ENCODE results near the gene GRIFIN.

Gene GRIFIN

DNA sequence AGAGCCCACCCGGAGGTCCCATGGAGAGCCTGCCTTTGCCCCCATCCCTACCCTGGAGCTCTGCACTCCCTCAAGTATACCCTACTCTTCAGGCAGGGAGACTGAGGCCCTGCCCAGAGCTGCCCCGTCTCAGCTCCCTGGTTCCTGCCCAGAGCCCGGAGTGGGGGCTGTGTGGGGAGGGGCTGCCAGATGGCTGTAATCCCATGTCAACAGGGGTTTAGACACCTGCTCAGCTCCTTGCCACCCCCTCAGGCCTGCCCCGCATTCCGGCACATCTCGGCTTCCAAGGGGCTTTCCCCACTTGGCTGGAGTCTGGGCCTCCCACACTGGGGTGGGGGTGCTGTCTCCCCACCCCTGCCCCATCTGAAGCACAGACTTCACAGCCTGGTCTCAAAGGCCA is 22.5 kb upstream of the GRIFIN start:
- DNase-seq (ENCODE audit: low read depth, low spot score): peak; percentile 34

DNA sequence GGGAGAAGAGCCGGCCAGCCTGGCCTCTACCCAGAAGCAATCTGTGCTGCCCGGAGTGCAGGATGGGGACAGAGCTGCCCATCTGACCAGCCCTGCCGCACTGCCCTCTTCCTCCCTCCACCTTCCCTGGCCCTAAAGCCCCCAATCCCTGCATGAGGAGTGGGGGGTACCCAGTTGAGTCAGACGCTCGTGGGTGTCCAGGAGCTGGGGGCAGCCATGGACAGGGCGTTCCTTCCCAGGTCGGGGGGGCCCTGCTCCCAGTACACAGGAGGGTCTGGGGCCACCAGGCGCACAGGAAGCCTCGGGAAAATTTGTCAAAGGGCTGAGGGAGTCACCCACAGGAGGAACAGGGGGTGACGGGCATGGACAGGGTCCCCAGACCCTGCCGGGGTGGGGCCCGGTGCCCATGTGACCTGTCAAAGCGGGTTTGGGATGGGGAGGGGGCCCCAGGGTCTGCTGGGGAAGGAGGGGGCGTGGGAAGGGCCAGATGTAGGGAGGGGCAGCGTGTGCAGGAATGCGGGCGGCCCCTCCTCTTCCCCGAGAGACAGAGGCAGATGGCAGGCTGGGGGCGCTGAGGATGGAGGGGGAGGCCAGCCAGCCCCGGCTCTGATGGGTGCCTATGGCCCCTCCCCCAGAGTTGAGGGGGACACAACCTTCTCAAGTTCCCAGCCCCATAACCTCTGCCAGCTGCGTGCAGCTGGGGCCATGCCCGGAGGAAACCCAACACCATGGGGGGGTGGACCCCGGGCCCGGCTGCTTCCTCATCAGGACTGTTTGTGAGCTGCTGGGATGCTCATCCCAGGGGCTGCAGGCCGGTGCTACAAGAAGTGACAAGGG is 21.5 kb upstream of the GRIFIN start:
- DNase-seq (ENCODE audit: low read depth, low spot score): no peak

DNA sequence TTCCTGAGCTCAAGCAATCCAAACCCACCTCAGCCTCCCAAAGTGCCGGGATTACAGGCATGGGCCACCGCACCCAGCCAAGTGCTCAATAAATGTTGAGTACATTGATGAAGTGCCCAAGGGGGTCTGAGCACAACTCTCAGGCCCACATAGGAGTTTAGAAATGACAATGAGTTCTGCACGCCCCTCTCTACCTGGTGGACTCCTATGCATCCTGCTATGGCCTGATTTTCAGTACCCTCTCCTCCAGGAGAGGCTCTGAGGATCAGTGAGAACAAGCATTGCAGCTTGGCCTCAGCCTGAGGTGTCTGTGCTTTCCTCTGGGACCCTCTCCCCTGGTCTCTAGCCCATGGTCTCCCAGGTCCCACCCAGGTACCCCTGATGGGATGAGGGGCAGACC is 20.9 kb upstream of the GRIFIN start:
- DNase-seq (ENCODE audit: low read depth, low spot score): no peak

DNA sequence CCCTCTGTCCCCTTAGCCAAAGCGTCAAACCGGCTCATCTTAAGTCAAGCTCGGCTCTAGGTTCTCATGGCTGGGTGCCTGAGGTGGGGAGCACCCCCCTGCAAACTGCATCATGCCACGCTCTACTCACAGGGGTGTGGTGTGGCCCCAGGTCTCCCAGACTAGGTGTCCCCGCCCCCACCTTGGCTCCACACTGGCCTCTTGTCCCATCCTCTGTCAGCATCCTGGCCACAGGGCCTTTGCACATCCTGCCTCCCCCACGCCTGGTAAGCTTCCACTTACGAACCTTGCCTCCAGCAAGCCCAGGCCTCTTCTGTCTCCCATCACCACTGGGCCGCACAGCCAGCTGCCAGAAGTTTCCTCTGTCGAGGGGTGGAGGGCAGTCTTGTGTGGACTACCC is 20.2 kb upstream of the GRIFIN start:
- DNase-seq (ENCODE audit: low read depth, low spot score): no peak

DNA sequence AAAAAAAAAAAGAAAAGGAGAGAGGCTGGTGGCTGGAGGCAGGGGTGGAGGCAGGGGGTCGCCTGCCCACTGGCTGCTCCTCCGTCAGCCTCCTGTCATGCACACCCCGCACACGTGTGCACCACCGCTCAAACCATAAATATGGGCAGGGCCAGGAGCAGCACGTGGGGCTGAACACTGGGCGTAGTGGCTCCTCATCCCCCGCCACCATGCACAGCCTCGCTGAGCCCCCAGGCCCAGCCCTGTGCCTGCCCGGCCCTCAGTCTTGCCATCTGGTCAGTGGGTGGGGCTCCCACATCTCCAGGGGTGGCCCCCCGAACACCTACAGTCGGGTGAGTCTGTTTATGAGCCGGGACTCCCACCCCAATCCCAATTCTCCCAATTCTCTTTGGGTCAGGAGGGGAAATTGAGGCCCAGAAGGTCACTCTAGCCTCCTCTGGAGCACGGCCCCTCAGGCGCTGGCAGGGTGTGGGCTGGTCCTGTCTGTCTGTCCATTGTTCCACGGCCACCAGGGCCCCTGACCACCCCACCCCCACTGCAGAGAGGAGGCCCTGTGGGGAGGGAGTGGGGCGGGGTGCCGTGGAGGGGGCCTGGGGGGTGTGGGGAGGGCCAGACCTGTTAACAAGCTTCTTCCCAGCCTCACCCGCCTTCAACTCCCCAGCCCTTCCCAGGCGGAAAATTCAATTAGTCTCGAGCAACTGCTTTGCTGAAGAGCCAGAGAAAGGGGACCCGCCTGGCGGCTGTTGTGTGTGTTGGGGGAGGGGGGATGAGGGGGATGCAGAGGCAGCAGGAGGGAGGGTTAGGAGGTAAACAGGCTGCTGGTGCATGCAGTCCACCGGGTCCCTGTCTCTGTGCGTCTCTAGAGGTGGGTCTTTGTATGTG is 19.5 kb upstream of the GRIFIN start:
- DNase-seq (ENCODE audit: low read depth, low spot score): peak; percentile 52

DNA sequence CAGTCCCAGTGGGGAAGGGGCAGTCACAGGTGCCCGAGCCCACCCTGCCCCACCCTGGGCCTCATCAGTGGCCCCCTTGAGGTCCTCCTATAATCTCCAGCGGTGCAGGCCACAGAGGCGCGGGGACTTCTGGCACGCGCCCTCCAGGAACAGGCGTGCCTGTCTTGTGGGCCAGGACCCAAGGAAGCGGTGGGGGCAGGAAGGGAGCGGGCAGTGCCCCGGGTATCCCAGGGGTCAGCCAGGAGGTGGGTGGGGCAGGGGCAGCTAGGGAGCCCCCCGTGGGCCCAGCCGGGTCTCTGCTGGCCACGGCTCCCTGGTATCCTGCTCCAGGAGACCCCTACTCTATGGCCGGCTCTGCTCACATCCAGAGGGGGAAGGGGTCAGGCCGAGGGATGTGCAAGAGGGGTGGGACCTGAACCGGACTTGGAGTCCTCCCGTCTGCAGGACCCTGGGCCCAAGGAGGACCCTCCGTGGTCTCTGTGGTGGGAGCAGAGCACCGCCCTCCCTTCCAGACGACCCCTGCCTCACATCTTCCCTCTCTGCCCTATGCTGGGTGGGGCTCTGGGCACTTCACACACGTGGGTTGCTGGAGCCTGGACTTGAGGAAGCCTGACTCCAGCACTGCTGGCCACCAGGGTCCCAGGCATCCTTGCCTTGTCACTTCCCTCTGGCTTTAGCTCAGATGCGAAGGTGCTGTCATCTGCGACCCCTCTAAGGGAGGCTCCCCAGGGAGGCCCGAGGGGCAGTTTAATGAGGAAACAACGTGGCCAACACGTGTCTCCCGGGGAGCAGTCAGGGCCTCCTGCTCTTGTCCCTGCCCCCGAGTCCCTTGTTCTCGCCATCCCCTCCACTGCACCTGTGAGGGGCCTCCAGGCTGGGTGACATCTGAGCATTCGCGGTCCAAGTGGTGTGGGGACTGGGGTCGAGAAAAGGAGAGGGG is 18.3 kb upstream of the GRIFIN start:
- no peak for DNase-seq (ENCODE audit: low read depth, low spot score)

DNA sequence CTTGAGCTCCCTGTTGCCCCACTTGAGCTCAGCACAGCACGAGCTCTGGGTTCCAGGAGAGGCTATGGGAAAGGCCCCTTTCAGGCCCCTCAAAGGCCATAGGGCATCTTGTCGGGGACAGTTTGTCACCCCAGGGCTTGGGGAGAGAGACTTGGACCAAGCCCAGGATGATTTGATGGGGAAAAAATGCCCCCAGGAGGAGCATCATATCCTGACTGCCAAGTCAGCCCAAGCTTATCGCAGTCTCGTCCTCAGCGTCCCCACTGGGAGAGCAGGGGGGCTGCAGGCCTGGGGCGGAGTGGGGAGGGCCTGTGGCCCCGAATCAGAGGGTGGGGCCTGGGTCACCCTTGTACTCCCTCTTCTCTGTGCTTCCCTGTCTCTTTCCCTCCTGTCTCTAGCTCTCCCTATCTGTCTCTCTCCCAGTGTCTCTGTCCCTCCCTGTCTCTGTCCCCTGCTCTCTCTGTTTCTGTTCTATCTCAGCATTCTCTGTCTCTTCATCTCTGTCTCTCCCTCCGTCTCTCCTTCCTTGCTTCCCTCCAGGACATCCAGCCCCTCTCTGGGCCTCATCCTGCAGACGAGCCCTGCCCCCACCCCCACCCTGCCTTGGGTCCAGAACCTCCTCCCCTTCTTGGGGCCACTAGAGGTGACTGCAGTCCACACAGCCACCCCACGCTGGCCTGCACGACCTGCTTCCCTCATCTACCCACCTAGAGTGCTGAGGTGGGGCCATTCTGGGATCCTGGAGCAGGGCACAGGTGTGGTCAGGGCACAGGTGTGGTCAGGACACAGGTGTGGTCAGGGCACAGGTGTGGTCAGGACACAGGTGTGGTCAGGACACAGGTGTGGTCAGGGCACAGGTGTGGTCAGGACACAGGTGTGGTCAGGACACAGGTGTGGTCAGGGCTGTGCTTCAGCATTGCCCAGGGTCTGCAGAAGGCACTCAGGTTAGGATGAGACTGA is 17.3 kb upstream of the GRIFIN start:
- no peak for DNase-seq (ENCODE audit: low read depth, low spot score)

DNA sequence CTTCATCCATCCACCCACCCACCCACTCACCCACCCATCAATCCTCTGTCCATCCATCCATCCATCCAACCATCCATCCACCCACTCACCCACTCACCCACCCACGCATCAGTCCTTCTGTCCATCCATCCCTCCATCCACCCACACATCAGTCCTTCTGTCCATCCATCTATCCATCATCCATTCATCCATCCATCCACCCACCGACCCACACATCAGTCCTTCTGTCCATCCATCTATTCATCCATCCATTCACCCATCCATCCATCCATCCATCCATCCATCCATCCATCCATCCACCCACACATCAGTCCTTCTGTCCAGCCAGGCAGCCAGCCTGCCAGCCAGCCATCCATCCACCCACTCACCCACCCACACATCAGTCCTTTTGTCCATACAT is 15.8 kb upstream of the GRIFIN start:
- DNase-seq (ENCODE audit: low read depth, low spot score): no peak

DNA sequence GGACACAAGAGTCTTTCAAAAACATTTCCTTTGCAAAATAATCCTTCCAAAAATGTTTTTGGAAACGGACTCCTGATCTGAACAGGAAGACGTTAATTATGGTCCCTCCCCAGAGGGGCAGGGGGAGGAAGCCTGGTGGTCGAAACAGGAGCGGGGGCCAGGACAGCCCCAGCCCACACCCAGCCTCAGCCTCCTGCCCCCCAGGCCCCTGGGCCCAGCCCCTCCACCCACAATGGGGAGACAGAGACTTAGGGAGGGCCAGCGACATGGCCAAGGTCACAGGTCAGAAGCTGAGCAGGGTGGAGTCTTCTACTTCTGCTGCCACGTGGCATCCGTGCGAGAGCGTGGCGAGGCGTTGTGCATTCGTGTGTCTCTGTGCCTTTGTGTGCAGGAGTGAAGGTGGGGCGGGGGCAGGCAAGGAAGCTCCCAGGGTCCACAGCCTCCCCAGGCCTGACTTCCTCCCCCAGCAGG is 14.0 kb upstream of the GRIFIN start:
- no peak for DNase-seq (ENCODE audit: low read depth, low spot score)

DNA sequence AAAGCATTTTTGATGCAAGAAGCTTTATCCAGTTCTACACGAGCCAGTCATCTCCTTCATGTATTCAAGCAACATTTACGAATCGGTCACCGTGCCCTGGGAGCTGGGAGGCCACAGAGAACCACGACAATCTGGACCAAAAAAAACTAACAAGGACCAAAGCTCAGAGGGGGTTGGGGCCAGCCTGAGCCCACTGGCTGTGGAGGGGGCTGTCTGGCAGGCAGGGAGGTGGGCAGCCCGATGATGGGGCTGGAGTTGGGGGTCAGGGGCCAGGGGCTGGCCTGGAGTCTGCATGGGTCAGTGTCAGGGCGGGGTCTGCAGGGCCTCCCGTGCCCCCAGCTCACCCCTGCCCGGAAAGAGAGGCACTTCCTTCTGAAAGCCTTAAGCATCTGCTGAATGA is 12.5 kb upstream of the GRIFIN start:
- no peak for DNase-seq (ENCODE audit: low read depth, low spot score)

DNA sequence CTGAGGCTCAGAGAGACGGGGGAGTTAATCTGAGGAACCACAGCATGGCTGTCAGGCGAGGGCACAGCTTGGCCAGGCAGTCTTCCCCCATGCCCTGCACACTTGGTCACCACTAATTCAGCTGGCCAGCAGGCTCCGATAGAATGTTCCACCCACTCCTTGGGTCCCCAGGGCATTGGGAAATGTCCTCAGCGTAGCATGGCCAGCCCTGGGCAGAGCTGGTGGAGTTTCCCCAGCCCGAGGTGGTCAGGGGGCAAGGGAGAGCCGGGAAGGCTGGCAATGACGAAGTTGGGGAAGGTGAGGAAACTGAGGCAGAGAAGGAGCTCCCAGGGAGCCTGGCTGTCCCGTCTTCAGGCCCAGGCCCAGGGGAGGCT is 12.1 kb upstream of the GRIFIN start:
- no peak for DNase-seq (ENCODE audit: low read depth, low spot score)

DNA sequence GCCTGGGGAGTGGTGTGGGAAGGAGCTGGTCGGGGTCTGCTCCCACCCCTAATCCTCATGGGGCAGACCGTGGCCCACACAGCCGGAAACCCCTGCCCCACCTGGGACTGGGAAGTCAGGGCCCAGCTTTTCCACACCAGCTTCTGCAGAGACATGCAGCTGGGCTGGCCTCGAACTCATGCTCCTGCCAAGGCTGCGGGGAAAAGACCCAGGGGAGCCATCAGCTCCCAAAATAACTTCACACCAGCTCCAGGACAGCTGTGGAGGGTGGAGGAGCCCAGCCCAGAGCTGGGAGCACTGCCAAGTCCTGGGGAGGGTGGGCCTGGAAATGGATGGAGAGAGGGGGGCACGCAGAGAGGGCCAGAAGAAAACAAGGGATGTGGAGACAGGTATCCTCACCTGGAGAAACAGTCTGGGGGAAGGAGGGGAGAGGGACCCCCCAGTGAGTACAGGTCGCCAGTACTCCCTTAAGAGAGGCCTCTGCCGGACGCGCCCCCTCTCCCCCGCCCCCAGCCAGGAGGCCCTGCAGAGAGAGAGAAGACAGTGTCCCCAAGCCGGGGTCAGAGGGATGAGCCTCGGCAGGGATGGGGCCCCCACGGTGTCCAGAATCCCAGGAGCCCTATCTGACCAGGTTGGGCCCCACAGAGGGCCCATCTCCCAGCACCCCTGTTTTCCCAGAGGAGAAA is 11.5 kb upstream of the GRIFIN start:
- DNase-seq (ENCODE audit: low read depth, low spot score): no peak

DNA sequence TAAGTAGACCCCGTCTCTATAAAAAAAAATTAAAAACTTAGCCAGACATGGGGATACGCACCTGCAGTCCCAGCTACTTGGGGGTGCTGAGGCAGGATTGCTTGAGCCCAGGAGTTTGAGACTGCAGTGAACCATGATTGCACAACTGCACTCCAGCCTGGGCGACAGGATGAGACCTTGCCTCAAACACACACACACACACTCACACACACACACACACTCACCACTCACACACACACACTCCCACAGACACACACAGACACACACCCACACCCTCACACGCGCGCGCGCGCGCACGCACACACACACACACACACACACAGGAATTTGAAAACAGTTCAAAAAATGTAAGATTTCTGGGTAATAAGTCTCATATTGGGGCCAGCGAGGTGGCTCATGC is 8.7 kb upstream of the GRIFIN start:
- DNase-seq (ENCODE audit: low read depth, low spot score): no peak

DNA sequence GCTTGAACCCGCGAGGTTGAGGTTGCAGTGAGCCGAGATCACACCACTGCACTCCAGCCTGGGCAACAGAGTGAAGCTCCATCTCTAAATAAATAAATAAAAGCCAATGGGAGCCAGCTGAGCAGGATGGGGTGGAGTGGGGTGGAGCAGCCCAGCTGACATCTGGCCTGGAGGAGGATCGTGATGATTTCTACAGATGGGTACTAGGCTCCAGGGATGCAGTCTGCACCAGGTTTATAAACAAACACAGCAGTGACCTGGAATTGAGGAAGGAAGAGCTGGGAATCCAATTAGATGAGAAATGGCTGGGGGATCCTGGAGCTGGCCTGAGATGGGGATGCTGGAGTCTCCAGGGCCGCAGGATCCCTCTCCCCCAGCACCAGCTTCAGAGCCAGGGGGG is 7.3 kb upstream of the GRIFIN start:
- DNase-seq (ENCODE audit: low read depth, low spot score): no peak

DNA sequence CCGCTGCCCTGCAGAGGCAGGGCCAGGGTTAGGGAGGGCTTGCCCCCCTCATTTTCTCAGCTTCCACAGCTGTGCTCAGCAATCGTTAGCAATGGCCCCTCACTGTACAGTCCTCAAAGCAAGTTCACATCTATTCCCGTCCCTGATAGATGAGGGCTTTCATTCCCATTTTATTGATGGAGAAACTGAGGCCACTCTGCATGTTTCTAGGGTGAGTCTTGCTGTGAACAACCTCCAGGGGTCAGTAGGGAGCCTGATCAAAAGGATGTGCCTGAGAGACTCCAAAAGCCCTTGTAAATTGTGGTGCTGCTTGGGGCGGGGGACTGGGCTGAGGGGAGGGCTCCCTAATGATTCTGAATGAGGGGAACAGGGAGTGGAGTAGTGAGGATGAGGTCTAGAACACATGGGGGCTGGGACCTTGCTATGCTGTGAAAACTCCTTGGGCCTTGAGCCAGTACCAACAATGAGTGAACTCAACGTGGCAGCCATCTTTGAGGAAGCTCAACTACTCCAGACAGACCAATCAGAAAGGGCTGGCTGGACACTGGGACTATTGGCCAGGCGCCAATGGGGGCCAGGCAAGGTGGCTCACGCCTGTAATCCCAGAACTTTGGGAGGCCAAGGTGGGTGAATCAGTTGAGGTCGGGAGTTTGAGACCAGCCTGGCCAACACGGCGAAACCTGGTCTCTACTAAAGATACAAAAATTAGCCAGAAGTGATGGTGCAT is 6.7 kb upstream of the GRIFIN start:
- no peak for DNase-seq (ENCODE audit: low read depth, low spot score)

DNA sequence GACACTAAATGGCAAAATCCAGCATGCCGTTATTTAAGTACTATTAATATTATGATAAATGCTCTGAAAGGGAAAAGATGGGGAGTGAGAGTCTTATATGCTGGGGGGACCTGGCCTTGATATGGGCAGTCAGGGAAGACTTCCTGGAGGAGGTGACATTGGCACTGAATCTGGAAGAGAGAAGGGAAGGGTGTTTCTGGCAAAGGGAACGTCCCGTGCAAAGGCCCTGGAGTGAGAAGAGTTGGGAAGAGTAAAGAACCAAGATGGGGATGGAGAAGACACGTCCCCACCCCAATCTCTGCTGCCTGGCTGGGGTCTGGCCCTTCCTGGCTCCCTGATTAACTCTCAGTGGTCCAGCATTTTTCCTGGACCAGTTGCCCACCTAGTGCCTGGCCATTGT is 5.0 kb upstream of the GRIFIN start:
- DNase-seq (ENCODE audit: low read depth, low spot score): no peak

DNA sequence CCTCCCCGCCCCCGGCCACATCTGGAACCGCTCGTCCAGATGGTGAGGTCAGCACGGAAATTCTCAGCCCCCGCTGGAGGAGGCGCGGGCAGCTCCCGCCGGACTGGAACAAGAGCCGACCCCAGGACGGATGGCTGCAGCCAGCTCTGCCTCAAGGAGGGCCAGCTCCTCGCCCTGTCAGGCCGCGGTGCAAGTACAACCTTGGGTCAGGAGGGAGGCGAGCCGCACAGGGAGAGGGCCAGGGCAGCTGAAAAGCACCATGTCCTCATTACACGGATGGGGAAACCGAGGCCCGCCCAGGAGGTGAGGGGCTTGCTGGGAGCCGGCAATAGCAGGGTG is 3.8 kb upstream of the GRIFIN start:
- DNase-seq (ENCODE audit: low read depth, low spot score): no peak

DNA sequence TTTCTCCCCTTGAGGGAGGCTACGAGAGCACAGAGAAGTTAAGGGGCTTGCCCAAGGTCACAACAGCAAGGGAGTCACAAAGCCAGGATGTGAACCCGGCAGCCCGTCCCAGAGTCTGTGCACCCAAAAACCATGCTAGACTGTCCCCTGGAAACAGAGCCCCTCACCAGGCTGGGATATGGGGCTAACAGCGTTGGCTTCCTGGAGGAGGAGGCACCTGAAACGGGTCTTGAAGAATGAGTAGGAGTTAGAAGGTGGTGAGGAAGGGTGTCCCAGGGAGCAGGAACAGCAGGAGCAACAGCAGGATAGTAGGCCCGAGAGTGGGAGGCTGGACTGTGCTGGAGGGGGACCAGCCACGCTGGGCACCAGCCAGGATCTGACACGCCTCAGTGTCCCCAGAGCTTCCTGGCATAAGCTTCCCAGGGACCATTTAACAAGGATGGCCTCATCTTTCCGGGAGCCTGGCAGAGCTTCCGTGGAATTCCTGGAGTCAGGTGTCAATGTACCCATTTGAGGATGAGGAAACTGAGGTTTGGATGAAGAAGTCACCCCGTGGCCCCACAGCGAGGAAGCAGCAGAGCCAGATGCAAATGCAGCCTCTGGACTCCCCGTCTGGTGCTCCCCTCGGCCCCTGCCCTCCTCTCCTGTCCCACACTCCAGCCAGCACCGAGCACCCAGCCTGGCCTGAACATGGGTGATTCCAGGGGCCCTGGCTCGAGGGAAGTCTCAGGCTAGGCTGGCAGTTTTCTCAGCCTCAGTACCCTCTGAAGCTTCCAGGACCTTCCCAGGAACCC is 3.3 kb upstream of the GRIFIN start:
- no peak for DNase-seq (ENCODE audit: low read depth, low spot score)

DNA sequence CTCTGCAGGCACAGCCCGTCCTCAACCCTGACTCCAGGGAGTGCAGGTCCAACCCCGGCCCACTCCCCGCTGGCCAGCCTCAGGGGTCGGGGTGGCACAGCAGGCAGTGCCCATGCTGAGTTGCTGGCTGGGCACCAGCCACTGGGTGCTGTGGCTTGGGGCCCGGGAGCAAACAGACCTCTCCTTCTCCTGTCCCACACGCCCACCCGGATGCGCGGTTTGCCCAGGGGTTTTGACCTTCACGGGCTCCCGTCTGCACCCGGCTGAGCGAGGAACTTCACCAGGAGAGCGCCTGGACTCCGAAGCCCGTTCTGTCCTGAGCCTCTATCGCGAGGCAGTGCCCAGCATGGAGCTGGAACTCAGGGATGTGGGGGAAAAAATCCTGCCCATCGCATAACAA is 2.6 kb upstream of the GRIFIN start:
- no peak for DNase-seq (ENCODE audit: low read depth, low spot score)

Data from astrocyte of the hippocampus (primary cell).